Measurements from ENCODE around the gene FBXO4.
A peak's percentile ranks its signal among the peaks of the same experiment; 100 is the strongest.
"Not testable (repeated sequence)": the region's sequence is repeated elsewhere in the genome, so short reads cannot be mapped to it uniquely, and the experiment has no call there.

The FBXO4 gene

GRCh38 chr5:41924526-41924871 lies 582 bp upstream of the FBXO4 start:
- DNase-seq: no peak

- no peak for DNase-seq
Measured at GRCh38 chr5:41925555-41925951, 472 bp downstream of the FBXO4 start.

GRCh38 chr5:41927604-41928003 lies 2.5 kb downstream of the FBXO4 start:
- DNase-seq: no peak

GRCh38 chr5:41929035-41929434 lies 4.0 kb downstream of the FBXO4 start:
- DNase-seq: no peak

GRCh38 chr5:41932770-41933169 lies 7.7 kb downstream of the FBXO4 start:
- DNase-seq: no peak

GRCh38 chr5:41935544-41935943 lies 10.5 kb downstream of the FBXO4 start:
- no peak for DNase-seq

- no peak for DNase-seq
Measured at GRCh38 chr5:41940641-41941040, 15.6 kb downstream of the FBXO4 start.

GRCh38 chr5:41945332-41945955 lies 20.4 kb downstream of the FBXO4 start:
- DNase-seq: not testable (repeated sequence)

GRCh38 chr5:41951224-41951623 lies 26.1 kb downstream of the FBXO4 start:
- DNase-seq: no peak

GRCh38 chr5:41954286-41954685 lies 29.2 kb downstream of the FBXO4 start:
- DNase-seq: no peak

GRCh38 chr5:41955432-41956024 lies 30.4 kb downstream of the FBXO4 start:
- no peak for DNase-seq

GRCh38 chr5:41956943-41957342 lies 31.9 kb downstream of the FBXO4 start:
- DNase-seq: no peak

GRCh38 chr5:41960481-41960880 lies 35.4 kb downstream of the FBXO4 start:
- no peak for DNase-seq

- no peak for DNase-seq
Measured at GRCh38 chr5:41961736-41962135, 36.7 kb downstream of the FBXO4 start.

- no peak for DNase-seq
Measured at GRCh38 chr5:41962491-41962890, 37.4 kb downstream of the FBXO4 start.

- DNase-seq: no peak
Measured at GRCh38 chr5:41966401-41967105, 41.5 kb downstream of the FBXO4 start.

GRCh38 chr5:41967401-41967800 lies 42.3 kb downstream of the FBXO4 start:
- no peak for DNase-seq

GRCh38 chr5:41968153-41968723 lies 43.2 kb downstream of the FBXO4 start:
- peak; percentile 3 for DNase-seq

GRCh38 chr5:41973087-41973486 lies 48.0 kb downstream of the FBXO4 start:
- no peak for DNase-seq

- no peak for DNase-seq
Measured at GRCh38 chr5:41973887-41974286, 48.8 kb downstream of the FBXO4 start.

GRCh38 chr5:41978676-41979075 lies 53.6 kb downstream of the FBXO4 start:
- DNase-seq: no peak

- DNase-seq: no peak
Measured at GRCh38 chr5:41980396-41980795, 55.3 kb downstream of the FBXO4 start.

- no peak for DNase-seq
Measured at GRCh38 chr5:41980870-41981269, 55.8 kb downstream of the FBXO4 start.

- DNase-seq: not testable (repeated sequence)
Measured at GRCh38 chr5:41982858-41983257, 57.8 kb downstream of the FBXO4 start.
